HG02588 (cell line): ENCODE results near the gene TRIM36.

Experiments
- ATAC-seq: cut with Tn5 transposase; IDR thresholded peaks from one replicate; pipeline ENCODE4 v1.9.1; 2021; ENCODE audit warnings: mild to moderate bottlenecking, moderate library complexity; ENCODE audit not compliant: unreplicated experiment

TRIM36 gene

DNA sequence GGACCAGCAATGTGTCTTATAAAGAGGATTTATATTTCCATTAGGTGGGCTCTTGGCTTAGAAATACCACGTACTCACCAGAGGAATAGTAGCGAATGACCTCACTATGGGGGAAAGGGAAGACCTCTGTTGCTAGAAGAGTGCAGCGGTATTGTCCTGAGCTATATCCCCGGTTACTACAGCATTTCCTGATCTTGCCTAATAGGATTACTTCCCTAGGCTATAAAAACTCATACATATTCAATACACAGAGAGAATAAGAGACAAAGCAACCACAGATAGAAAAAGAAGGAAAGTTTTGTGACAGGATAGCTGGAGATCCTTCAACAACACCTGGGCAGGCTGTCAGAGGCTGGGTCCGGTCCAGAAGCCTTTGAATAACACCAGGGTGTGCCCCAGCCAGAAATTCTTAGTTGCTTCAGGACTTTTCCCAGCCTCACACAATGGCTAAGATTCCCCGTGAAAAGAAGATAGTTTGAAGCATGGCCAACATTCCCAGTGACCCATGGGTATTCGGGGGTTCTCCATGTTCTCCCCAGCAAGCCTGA, 85.4 kb downstream of the TRIM36 start:
- ATAC-seq: no peak

DNA sequence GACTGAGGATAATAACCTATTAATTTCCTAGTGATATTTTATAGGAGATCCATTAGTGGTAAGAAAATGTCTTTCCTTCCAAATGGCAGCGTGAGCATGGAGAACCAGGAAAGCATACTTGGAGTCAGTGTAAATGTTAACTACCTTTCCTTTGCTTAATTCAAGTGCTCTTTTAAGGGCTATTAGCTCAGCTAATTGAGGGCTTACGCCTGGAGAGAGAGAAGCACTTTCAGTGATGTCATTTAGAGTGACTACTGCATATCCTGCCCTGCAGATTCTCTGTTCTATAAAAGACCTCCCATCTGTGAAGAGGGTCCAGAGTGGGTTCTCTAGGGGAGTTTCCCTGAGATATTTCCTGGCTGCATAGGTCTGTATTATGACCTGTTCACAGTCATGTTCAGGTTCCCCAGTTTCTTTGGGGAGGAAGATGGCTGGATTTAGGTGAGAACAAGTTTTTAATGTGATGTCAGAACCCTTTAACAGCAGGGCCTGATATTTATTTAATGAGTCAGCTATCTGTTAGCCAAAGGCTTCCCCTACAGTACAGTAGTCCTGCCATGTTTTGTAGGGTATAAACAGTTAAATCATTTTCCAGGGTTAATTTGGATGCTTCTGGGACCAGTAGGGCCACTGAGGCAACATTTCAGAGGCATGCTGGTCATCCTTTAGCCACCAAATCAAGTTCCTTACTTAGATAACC, 89.6 kb downstream of the TRIM36 start:
- no peak for ATAC-seq
